K562 (cell line): ENCODE results near the gene EIF3I. TPM values are rescaled to one million over a fixed set of nuclear protein-coding genes. Genes with fewer than 3 reads are reported as not detected.

Experiments
- ARID1B ChIP-seq: fragments of 450-650 bp; IDR thresholded peaks from 2 replicates; pipeline ENCODE4 v1.6.1; 2016; ENCODE audit warnings: antibody characterized with exemption, mild to moderate bottlenecking, inconsistent platforms
- ARID4B ChIP-seq: sonication (generic); formaldehyde crosslinking; IDR thresholded peaks from 2 replicates; pipeline ENCODE4 v1.8.0; 2022; ENCODE audit warnings: mild to moderate bottlenecking, missing genetic modification reagents
- ATF1 ChIP-seq, 2 experiments: fragments of 450-650 bp in 1 of 2; IDR thresholded peaks; 2 replicates each; pipeline ENCODE4 v1.6.1; 2016; ENCODE audit warnings: missing compliant biosample characterization in 1 of 2, missing genetic modification characterization in 1 of 2
- CTBP1 ChIP-seq: fragments of 450-650 bp; IDR thresholded peaks from 2 replicates; pipeline ENCODE4 v1.6.1; 2016; ENCODE audit warnings: borderline replicate concordance
- ELF1 ChIP-seq: fragments of 200-800 bp; sonication (Bioruptor generic); IDR thresholded peaks from 2 replicates; pipeline ENCODE4 v1.6.1; 2016; ENCODE audit warnings: missing genetic modification characterization, missing compliant biosample characterization
- HCFC1 ChIP-seq: IDR thresholded peaks from 2 replicates; pipeline ENCODE4 v1.6.1; 2012; ENCODE audit warnings: low read depth, low read length, improper control_type of control experiment
- HNRNPH1 ChIP-seq: fragments of 200-400 bp; formaldehyde crosslinking; optimal IDR thresholded peaks from 2 replicates; pipeline ENCODE3; 2017; ENCODE audit warnings: low read depth, mild to moderate bottlenecking, low read length, moderate library complexity
- JUND ChIP-seq, 2 experiments: IDR thresholded peaks; 2 replicates in 1 of 2; 3 replicates in 1 of 2; pipeline ENCODE4 v1.6.1; 2011; ENCODE audit warnings: borderline replicate concordance in 2 of 2, low read depth in 2 of 2, low read length in 2 of 2, improper control_type of control experiment in 1 of 2, missing biosample characterization in 1 of 2, missing genetic modification characterization in 1 of 2, missing genetic modification reagents in 1 of 2
- SIN3B ChIP-seq: fragments of 450-650 bp; IDR thresholded peaks from 2 replicates; pipeline ENCODE4 v1.6.1; 2017; ENCODE audit warnings: low read depth, mild to moderate bottlenecking, moderate library complexity
- TAF1 ChIP-seq: IDR thresholded peaks from 2 replicates; pipeline ENCODE4 v1.6.1; 2011; ENCODE audit warnings: mild to moderate bottlenecking, low read length, moderate library complexity; ENCODE audit not compliant: insufficient read depth, control insufficient read depth, severe bottlenecking; ENCODE audit errors: extremely low read depth
- ZBED1 ChIP-seq: IDR thresholded peaks from 2 replicates; pipeline ENCODE4 v1.6.1; 2014
- ZFX ChIP-seq: sonication (generic); formaldehyde crosslinking; IDR thresholded peaks from 2 replicates; pipeline ENCODE4 v1.8.0; 2022; ENCODE audit warnings: mild to moderate bottlenecking, missing genetic modification reagents, moderate library complexity
- ZNF445 ChIP-seq: fragments of 250-450 bp; sonication (Bioruptor Pico); IDR thresholded peaks from 2 replicates; pipeline ENCODE4 v1.4.0; 2020; ENCODE audit warnings: low read depth, mild to moderate bottlenecking, moderate library complexity
- polyA plus RNA-seq, 8 experiments: library from polyadenylated mRNA; depleted of rRNA in 4 of 8; stranded (reverse) in 5 of 8; unstranded in 3 of 8; fragments of >200 nt; fragmentation: Nextera tagmentation in 2 of 8; fragmentation: Illumina TruSeq in 1 of 8; extraction: Ambion mirVana in 2 of 8; extraction: Trizol in 1 of 8; gene quantifications; 2 replicates each; pipeline versions ENCODE4 v1.2.1 to v1.2.3, GENCODE V29; 2011 to 2014; ENCODE audit warnings: inconsistent platforms in 1 of 8, missing spikeins in 1 of 8
- total RNA-seq, 7 experiments: library from RNA; depleted of rRNA in 6 of 7; stranded (reverse); fragments of >200 nt in 6 of 7; fragmentation: Illumina TruSeq in 2 of 7; extraction: Trizol in 2 of 7; gene quantifications; 2 replicates each; pipeline versions ENCODE4 v1.2.1 to v1.2.3, GENCODE V29; 2011 to 2021; ENCODE audit warnings: low replicate concordance in 1 of 7
- TF ChIP-seq, protein P1 (sequence below): sonication (generic); formaldehyde crosslinking; IDR thresholded peaks from 2 replicates; pipeline ENCODE4 v1.8.1; 2023; ENCODE audit warnings: missing genetic modification reagents, mild to moderate bottlenecking, borderline replicate concordance
- TF ChIP-seq, protein P2 (sequence below): fragments of 450-650 bp; IDR thresholded peaks from 2 replicates; pipeline ENCODE4 v1.6.1; 2014; ENCODE audit warnings: low read depth, mild to moderate bottlenecking, moderate library complexity, borderline replicate concordance

EIF3I gene
- total and polyA plus RNA-seq, 9 of the 15 experiments (the other 6 are each of a cell fraction or from before 2014, with no cell fraction given) = 414 to 1,526 (median 635) TPM

DNA sequence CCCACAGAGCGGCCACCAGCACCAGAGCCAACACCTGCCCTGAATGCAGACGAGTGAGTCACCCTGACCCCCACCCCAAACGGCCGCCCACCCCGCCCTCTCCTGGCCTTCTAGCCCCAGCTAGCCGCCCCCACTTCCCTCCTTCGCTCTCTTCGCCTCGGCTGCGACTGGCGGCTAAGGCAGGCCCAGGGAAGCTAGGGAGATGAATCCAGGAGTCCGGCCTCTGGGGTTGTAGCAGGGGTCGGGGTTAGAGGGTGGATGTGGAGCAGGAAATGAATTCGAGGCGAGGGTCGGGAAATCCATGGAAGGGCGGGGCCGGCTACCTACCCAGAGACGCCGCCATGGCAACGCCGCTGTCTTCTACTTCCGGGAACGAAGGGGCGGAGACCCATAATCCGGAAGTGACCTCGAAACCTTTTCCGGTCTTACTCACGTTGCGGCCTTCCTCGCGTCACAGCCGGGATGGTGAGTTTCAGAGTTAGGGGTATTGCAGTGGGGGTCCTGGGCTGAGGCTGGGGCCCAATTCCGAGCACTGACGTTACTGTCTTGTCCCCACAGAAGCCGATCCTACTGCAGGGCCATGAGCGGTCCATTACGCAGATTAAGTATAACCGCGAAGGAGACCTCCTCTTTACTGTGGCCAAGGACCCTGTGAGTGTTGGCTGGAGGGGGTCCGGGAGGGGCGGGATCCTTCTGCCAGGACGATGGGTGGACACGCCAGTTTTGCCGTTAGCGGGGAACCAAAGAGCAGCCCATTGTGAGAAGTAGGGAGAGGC lies at the start of gene EIF3I, which contains the start of gene TMEM234 (continued):
- TF ChIP-seq ELF1 (tag) (peak; percentile 99), HCFC1 (peak; percentile 70), ZFX (CRISPR knock-in tag) (peak; percentile 98), ATF1 (CRISPR knock-in tag; IDR thresholded peaks at IDR 0.05) (no peak), ATF1 (tag; IDR thresholded peaks at IDR 0.05) (peak; percentile 94), HNRNPH1 (no peak), CTBP1 (peak; percentile 39; the same call in 1 of the 2 replicates), ZNF445 (CRISPR knock-in tag) (no peak), ARID4B (CRISPR knock-in tag) (peak; percentile 74), JUND (IDR thresholded peaks at IDR 0.05; ENCODE audit: borderline replicate concordance, low read depth, low read length) (peak; percentile 74), JUND (tag; IDR thresholded peaks at IDR 0.05; ENCODE audit: borderline replicate concordance, low read depth, low read length) (peak; percentile 71; the same call in 1 of the 3 replicates), TAF1 (peak; percentile 74), SIN3B (peak; percentile 72), ZBED1 (0 out of 2 replicates have a peak, but pooled peaks have one; percentile 28), ARID1B (0 out of 2 replicates have a peak, but pooled peaks have one; percentile 26)
- TF ChIP-seq, protein P1, sequence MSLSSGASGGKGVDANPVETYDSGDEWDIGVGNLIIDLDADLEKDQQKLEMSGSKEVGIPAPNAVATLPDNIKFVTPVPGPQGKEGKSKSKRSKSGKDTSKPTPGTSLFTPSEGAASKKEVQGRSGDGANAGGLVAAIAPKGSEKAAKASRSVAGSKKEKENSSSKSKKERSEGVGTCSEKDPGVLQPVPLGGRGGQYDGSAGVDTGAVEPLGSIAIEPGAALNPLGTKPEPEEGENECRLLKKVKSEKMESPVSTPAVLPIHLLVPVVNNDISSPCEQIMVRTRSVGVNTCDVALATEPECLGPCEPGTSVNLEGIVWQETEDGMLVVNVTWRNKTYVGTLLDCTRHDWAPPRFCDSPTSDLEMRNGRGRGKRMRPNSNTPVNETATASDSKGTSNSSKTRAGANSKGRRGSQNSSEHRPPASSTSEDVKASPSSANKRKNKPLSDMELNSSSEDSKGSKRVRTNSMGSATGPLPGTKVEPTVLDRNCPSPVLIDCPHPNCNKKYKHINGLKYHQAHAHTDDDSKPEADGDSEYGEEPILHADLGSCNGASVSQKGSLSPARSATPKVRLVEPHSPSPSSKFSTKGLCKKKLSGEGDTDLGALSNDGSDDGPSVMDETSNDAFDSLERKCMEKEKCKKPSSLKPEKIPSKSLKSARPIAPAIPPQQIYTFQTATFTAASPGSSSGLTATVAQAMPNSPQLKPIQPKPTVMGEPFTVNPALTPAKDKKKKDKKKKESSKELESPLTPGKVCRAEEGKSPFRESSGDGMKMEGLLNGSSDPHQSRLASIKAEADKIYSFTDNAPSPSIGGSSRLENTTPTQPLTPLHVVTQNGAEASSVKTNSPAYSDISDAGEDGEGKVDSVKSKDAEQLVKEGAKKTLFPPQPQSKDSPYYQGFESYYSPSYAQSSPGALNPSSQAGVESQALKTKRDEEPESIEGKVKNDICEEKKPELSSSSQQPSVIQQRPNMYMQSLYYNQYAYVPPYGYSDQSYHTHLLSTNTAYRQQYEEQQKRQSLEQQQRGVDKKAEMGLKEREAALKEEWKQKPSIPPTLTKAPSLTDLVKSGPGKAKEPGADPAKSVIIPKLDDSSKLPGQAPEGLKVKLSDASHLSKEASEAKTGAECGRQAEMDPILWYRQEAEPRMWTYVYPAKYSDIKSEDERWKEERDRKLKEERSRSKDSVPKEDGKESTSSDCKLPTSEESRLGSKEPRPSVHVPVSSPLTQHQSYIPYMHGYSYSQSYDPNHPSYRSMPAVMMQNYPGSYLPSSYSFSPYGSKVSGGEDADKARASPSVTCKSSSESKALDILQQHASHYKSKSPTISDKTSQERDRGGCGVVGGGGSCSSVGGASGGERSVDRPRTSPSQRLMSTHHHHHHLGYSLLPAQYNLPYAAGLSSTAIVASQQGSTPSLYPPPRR (CRISPR knock-in tag) = peak; percentile 61; the same call in 1 of the 2 replicates
- TF ChIP-seq, protein P2, sequence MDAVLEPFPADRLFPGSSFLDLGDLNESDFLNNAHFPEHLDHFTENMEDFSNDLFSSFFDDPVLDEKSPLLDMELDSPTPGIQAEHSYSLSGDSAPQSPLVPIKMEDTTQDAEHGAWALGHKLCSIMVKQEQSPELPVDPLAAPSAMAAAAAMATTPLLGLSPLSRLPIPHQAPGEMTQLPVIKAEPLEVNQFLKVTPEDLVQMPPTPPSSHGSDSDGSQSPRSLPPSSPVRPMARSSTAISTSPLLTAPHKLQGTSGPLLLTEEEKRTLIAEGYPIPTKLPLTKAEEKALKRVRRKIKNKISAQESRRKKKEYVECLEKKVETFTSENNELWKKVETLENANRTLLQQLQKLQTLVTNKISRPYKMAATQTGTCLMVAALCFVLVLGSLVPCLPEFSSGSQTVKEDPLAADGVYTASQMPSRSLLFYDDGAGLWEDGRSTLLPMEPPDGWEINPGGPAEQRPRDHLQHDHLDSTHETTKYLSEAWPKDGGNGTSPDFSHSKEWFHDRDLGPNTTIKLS = peak; percentile 54; the same call in 1 of the 2 replicates
